MV-4-11 (cell line): ENCODE results near the gene MAPK1.
"Not testable (repeated sequence)": the region's sequence is repeated elsewhere in the genome, so short reads cannot be mapped to it uniquely, and the experiment has no call there.

Source experiments
- DNase-seq: peaks from one replicate; lab custom pipeline; 2025; lab: John Stamatoyannopoulos, UW

MAPK1 gene

GRCh38 chr22:21790849-21791610 lies 76.4 kb downstream of the MAPK1 start:
- not testable (repeated sequence) for DNase-seq

GRCh38 chr22:21790359-21790758 lies 77.1 kb downstream of the MAPK1 start:
- DNase-seq, result no peak

- not testable (repeated sequence) for DNase-seq
Measured at GRCh38 chr22:21787565-21787964, 79.9 kb downstream of the MAPK1 start.

- DNase-seq, result no peak
Measured at GRCh38 chr22:21780259-21780658, 87.2 kb downstream of the MAPK1 start.

GRCh38 chr22:21779444-21779843 lies 88.0 kb downstream of the MAPK1 start:
- DNase-seq, result no peak

- peak; percentile 73 for DNase-seq
Measured at GRCh38 chr22:21778705-21779363, 88.6 kb downstream of the MAPK1 start.

- no peak for DNase-seq
Measured at GRCh38 chr22:21771631-21771976, 95.8 kb downstream of the MAPK1 start.

- DNase-seq, result no peak
Measured at GRCh38 chr22:21768435-21768834, 99.0 kb downstream of the MAPK1 start.

GRCh38 chr22:21766691-21767462 lies 100.6 kb downstream of the MAPK1 start:
- no peak for DNase-seq

- no peak for DNase-seq
Measured at GRCh38 chr22:21765909-21766529, 101.4 kb downstream of the MAPK1 start.

- DNase-seq, result peak; percentile 27
Measured at GRCh38 chr22:21764038-21764804, 103.2 kb downstream of the MAPK1 start.

GRCh38 chr22:21762712-21763581 lies 104.5 kb downstream of the MAPK1 start:
- DNase-seq, result peak; percentile 38

GRCh38 chr22:21761994-21762680 lies 105.3 kb downstream of the MAPK1 start:
- no peak for DNase-seq

- DNase-seq, result no peak
Measured at GRCh38 chr22:21761086-21761485, 106.4 kb downstream of the MAPK1 start.

- DNase-seq, result peak; percentile 33
Measured at GRCh38 chr22:21760640-21761039, 106.8 kb downstream of the MAPK1 start.

- DNase-seq, result no peak
Measured at GRCh38 chr22:21759646-21760376, 107.6 kb downstream of the MAPK1 start.

- no peak for DNase-seq
Measured at GRCh38 chr22:21759093-21759492, 108.4 kb downstream of the MAPK1 start.

GRCh38 chr22:21758091-21758864 lies 109.2 kb downstream of the MAPK1 start:
- no peak for DNase-seq
